Activated naive CD8-positive, alpha-beta T cell (primary cell): ENCODE measurements around the gene RIT2.

Experiments
- H3K27ac Mint-ChIP-seq: one replicate; pipeline ENCODE4 v1.8.0; 2021; ENCODE audit warnings: mixed read lengths
- H3K27me3 Mint-ChIP-seq: one replicate; pipeline ENCODE4 v1.8.0; 2021; ENCODE audit warnings: mixed read lengths
- H3K36me3 Mint-ChIP-seq: one replicate; pipeline ENCODE4 v1.8.0; 2021; ENCODE audit warnings: mixed read lengths
- H3K4me1 Mint-ChIP-seq: one replicate; pipeline ENCODE4 v1.8.0; 2021; ENCODE audit warnings: low read depth, mixed read lengths
- H3K4me3 Mint-ChIP-seq: one replicate; pipeline ENCODE4 v1.8.0; 2021; ENCODE audit warnings: mild to moderate bottlenecking, mixed read lengths
- H3K9me3 Mint-ChIP-seq: one replicate; pipeline ENCODE4 v1.8.0; 2021; ENCODE audit warnings: low read depth, mixed read lengths

The RIT2 gene

DNA sequence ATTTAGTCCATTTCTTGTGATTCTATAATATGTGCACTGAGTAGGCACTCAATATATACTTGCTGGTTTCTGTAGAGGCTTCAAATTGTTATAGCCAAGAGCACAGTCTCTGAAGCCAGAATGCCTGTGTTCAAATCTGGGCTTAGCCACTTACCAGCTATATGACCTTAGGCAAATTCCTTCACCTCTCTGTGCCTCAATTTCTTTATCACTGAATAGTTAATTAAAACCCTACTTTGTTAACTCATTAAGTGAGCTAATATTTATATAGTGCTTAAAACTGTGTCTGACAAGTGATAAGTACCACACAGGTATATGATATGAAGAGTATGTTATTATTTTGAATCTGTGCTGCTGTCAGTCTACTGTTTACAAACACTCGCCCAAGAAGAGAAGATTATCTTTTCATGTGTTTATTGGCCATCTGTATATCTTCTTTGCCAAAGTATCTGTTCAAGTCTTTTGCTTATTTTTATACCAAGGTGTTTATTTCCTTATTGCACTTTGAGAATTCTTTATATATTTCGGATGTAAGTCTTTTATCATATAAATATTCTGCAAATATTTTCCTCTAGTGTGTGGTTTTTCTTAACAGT lies 1.3 kb upstream of the RIT2 start:
- no peaks in the 10 kb centered on the region for H3K36me3 Mint-ChIP-seq
- H3K4me3 Mint-ChIP-seq, result no peak overlapping the region
- peaks cover 4% of the 10 kb centered on the region for H3K9me3 Mint-ChIP-seq
- no peak overlapping the region for H3K27ac Mint-ChIP-seq
- no peaks in the 10 kb centered on the region for H3K4me1 Mint-ChIP-seq
- no peaks in the 10 kb centered on the region for H3K27me3 Mint-ChIP-seq

DNA sequence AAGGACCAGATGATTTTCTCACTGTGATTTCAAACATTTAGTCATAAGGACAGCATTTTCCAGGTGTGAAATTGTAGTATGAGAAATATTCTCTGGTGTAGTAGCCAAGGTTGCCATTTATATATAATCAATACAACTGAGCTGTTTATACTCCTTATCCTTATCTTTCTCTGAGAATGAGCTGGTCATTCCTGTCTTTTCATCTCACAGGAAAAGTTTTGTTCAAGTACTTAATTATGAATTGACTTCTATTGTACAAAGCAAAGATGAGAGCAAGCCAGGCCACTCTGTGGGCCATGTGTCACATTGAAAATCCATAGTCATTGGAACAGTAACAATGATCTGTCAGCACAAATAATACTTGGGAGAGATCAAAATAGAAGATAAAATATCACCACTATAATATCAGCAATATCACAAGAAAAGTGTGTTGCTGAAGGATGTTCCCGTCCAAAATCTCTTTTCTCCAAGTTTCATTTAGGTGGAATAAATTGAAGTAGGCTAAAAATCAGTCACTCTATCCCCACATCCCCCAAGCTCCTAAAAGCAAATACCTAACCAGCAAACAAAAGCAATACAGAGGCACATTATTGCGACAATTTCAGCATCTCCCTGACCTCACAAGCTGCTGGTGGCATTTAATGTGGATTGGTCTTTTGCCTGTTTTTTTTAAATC lies 2.1 kb downstream of the RIT2 start:
- no peak overlapping the region for H3K4me3 Mint-ChIP-seq
- H3K9me3 Mint-ChIP-seq, result peaks cover 5% of the 10 kb centered on the region
- no peaks in the 10 kb centered on the region for H3K4me1 Mint-ChIP-seq
- no peaks in the 10 kb centered on the region for H3K27me3 Mint-ChIP-seq
- H3K27ac Mint-ChIP-seq, result no peak overlapping the region
- no peaks in the 10 kb centered on the region for H3K36me3 Mint-ChIP-seq

DNA sequence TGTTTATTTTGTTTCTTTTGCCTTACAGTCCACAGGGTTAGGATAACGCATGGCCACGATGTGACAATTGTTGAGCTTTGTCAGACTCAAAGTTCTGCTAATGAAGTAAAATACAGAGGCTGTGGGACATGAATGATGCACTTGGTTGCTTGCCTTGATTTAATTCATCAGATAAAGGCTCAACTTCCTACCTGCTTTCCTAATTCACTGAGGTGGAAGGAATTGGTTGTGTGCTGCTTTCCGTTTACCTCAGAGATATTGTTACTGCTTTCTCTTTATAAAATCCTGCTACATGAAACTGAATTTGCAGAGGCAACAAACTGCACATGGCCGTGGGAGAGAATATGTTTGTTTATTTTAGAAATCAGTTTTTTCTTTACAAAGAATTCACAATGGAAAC lies 6.6 kb downstream of the RIT2 start:
- no peaks in the 10 kb centered on the region for H3K36me3 Mint-ChIP-seq
- H3K4me1 Mint-ChIP-seq, result no peaks in the 10 kb centered on the region
- H3K27me3 Mint-ChIP-seq, result no peaks in the 10 kb centered on the region
- no peak overlapping the region for H3K27ac Mint-ChIP-seq
- no peak overlapping the region for H3K4me3 Mint-ChIP-seq
- H3K9me3 Mint-ChIP-seq, result peaks cover 5% of the 10 kb centered on the region

DNA sequence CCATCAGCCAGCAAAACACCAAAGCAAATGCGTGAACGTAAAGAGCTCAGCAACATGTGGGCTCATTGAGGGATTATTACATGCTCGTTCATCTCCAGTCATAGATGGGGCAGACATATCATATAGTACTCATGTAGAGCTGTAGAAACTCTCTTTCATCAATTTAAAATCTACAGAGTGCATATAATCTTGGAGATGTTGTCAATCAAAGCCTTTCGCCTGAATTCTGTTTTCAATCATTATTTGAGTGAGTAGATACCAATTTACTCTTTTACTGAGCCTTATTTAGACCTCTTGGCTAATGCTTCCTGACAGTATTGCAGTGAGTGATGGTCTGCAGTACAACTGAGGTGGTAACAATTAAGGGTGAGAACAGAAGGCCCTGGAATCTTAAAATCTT lies 7.0 kb downstream of the RIT2 start:
- H3K4me1 Mint-ChIP-seq, result no peaks in the 10 kb centered on the region
- H3K27me3 Mint-ChIP-seq, result no peaks in the 10 kb centered on the region
- H3K9me3 Mint-ChIP-seq, result peaks cover 5% of the 10 kb centered on the region
- no peak overlapping the region for H3K27ac Mint-ChIP-seq
- H3K4me3 Mint-ChIP-seq, result no peak overlapping the region
- no peaks in the 10 kb centered on the region for H3K36me3 Mint-ChIP-seq

DNA sequence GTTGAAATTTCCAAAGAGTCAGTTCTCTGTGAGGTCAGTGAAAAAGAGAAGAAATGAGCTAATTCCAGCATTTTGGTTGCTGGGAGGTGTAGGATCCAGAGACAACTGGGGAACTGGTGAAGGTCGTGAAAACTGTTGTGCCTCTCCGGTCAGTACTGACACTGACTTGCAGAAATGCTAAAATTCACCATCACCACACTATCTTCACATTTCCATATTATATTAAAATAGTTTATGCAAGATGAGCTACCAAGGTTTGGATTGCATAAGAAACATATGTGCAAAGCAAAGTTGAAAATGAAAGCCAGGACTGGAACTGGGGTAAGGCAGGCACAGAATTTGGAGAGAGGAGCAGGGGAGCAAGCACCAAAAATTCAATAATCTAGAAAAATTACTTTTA lies 21.8 kb downstream of the RIT2 start:
- Mint-ChIP-seq H3K27me3 (no peaks in the 10 kb centered on the region), H3K9me3 (no peaks in the 10 kb centered on the region), H3K4me3 (no peak overlapping the region), H3K36me3 (no peaks in the 10 kb centered on the region), H3K27ac (no peak overlapping the region), H3K4me1 (no peaks in the 10 kb centered on the region)

DNA sequence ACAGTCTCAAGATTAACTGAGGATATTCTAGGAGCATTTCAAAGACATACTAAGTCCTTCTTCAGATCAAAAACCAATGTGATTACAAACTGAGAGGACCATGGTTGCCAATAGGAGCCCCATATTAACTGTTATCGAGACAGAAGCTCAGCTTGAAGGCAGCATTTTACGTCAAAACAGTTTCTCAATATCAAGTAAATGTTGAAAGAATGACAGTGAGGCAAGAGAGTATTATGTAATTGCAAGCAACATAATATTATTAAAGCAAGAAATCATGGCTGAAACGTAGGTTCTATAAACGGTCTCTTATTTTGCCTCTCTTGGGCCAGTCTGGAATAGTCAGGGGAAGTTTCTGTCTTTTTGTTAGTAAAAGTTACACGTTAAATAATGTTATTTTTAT lies 22.9 kb downstream of the RIT2 start:
- Mint-ChIP-seq H3K27me3 (no peaks in the 10 kb centered on the region), H3K36me3 (no peaks in the 10 kb centered on the region), H3K9me3 (peaks cover 4% of the 10 kb centered on the region), H3K4me1 (no peaks in the 10 kb centered on the region), H3K4me3 (no peak overlapping the region), H3K27ac (no peak overlapping the region)

DNA sequence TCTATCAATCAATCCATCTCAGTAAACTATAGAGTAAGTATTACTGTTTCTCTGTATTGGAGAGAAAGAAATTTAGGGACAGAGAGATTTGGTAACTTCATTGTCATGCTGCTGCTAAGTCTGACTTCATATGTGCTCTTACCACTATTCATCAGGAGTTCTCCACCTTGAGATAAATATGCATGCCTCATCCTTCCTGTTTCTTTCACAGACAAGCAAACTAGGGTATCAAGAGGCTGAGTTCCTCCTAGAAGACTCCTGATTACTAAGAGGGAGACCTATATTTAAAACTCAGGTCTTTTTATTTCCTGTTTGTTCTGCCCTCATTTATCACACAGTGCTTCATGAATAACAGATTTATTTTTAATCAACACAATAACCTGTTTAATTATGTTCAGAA lies 34.1 kb downstream of the RIT2 start:
- H3K27ac Mint-ChIP-seq, result no peak overlapping the region
- H3K36me3 Mint-ChIP-seq, result no peaks in the 10 kb centered on the region
- H3K27me3 Mint-ChIP-seq, result no peaks in the 10 kb centered on the region
- no peaks in the 10 kb centered on the region for H3K9me3 Mint-ChIP-seq
- no peak overlapping the region for H3K4me3 Mint-ChIP-seq
- no peaks in the 10 kb centered on the region for H3K4me1 Mint-ChIP-seq

DNA sequence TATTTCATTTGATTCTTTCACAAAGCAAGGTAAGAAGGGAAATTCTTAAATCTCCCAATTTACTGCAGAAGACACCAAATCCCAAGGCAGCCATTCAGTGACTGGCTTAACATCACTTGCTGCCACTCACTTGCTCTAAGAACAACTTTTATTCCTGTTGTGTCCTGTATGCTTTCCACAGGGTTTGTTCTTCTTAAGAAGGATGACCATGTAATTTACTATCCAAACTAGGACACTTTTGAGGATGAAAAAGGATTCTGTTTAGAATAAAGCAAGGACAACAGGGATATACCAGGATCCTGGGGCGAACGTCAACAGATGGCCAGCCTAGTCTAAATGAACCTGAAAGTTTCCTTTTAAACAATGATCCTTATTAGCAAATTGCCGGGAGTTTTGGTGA lies 34.8 kb downstream of the RIT2 start:
- Mint-ChIP-seq H3K36me3 (no peaks in the 10 kb centered on the region), H3K4me3 (no peak overlapping the region), H3K4me1 (no peaks in the 10 kb centered on the region), H3K27ac (no peak overlapping the region), H3K9me3 (no peaks in the 10 kb centered on the region), H3K27me3 (no peaks in the 10 kb centered on the region)

DNA sequence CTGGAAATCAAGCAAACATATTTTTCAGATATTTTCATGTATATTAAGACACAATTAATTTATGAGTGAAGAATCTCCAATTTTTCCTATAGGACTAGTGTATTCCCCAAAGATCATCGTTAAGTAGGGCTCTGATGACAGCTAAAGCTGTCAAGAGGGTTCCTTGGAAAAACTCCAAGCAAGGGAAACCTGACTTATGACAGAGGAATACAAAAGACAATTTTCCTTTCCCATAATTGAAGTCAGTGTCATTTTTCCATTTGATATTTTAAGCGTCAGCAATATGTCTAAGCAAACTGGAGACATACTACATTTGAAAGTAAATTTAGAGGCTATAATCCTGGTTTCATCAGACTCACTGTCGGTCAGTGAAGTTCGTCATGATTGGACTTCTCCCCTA lies 36.1 kb downstream of the RIT2 start:
- Mint-ChIP-seq H3K27ac (no peak overlapping the region), H3K4me3 (no peak overlapping the region), H3K9me3 (peaks cover 3% of the 10 kb centered on the region), H3K4me1 (no peaks in the 10 kb centered on the region), H3K27me3 (no peaks in the 10 kb centered on the region), H3K36me3 (no peaks in the 10 kb centered on the region)

DNA sequence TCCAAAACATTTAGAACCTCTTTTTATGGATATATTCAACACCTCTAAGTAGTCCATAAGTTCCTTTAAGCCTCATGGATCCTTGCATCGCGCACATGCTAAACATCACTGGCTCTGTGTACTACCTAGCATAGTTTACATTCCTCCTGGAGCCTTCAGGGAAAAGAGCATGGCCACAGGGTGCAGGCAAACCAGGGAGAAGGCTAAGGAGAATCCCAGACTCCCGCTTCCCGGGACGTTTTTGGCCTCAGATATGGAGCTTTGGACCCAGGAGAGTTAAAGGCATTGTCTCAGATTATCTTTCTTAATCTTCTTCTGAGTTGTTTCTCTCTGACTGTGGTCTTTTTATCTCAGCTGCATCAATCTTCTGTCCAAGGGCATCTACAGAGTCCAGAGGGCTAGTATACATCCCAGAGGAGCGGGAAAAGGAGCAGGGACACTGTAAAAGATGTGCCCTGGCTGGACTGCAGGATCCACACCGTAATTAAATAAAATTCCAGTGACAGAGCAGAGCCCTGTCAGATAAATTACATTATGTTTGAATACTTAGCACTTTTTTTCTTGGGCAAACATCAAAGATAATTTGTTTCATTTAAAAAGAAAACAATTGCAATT lies 36.9 kb downstream of the RIT2 start:
- Mint-ChIP-seq H3K4me3 (no peak overlapping the region), H3K27ac (no peak overlapping the region), H3K36me3 (no peaks in the 10 kb centered on the region), H3K27me3 (no peaks in the 10 kb centered on the region), H3K4me1 (no peaks in the 10 kb centered on the region), H3K9me3 (peaks cover 4% of the 10 kb centered on the region)

DNA sequence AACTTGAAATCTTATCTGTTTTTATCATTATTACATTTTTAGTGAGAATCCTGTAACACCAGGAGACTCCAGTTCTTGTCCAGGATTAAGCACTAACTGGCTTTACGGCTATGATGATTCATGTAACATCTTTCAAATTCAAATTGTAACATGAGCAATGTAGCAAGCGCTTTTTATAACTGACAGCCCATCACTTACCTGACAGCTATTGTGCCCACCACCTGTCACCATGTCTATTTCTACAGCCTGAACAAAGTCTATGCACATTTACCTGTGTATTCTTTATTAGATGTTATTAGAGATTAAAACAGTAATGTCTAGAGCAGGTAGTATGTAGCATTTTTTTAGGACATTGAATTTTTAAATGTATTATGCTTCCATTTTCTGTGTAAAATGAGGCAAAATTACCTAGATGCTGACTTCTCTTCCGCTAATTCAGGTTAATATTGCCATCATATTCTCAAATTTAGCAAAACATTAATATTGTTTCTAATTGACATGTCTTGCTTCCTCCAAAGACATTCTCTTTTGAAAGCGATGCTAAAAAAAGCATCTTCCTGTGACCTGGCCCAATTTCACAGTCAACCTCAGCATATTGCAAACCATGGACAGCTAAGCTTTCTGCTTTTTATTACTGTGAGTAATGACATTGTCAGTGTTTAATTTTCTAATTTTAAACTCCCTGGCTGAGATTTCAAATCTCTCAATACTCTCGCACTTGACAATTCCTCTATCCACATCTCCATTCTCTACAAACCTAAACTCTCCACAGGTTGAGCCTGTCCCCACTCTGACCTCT lies 37.8 kb downstream of the RIT2 start:
- H3K4me3 Mint-ChIP-seq, result no peak overlapping the region
- H3K4me1 Mint-ChIP-seq, result no peaks in the 10 kb centered on the region
- H3K27me3 Mint-ChIP-seq, result no peaks in the 10 kb centered on the region
- H3K36me3 Mint-ChIP-seq, result no peaks in the 10 kb centered on the region
- H3K27ac Mint-ChIP-seq, result no peak overlapping the region
- peaks cover 4% of the 10 kb centered on the region for H3K9me3 Mint-ChIP-seq

DNA sequence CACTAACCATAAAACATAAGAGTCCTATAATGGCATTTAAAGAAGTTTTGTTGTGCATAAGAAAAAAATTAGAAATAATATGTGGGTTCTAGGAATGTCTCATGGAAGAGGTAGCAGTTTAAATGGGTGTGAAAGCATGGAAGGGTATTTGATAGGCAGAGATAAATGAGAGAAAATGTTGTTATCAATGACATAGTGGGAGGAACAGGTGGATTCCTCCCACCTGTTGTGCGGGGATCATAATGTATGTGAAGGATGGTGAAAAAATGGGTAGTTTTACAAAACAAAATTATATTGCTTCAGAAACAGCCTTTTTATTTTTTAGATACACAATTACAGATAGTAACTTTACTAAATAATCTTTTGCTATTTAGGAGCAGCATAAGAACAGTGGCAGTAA lies 41.7 kb downstream of the RIT2 start:
- H3K9me3 Mint-ChIP-seq, result peaks cover 4% of the 10 kb centered on the region
- H3K27me3 Mint-ChIP-seq, result no peaks in the 10 kb centered on the region
- H3K4me3 Mint-ChIP-seq, result no peak overlapping the region
- H3K36me3 Mint-ChIP-seq, result no peaks in the 10 kb centered on the region
- H3K27ac Mint-ChIP-seq, result no peak overlapping the region
- no peaks in the 10 kb centered on the region for H3K4me1 Mint-ChIP-seq

DNA sequence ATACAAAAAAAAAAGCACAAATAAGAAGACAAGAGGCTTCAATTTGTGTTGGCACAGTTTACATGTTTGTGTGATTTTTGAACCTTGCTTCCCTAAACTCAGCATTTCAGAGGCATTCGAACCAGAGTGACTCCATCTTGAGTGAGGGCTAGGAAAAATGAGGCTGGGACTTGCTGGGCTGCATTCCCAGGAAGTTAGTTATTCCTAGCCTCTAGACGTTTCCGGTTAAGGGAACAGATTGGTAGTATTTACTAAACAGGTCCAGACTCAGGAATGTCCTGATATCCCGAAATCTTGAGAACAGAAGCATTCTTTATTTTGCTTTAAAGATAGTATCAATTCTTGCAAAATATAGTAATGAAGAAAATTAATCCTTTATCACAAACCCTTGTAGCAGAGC lies 46.7 kb downstream of the RIT2 start:
- no peaks in the 10 kb centered on the region for H3K4me1 Mint-ChIP-seq
- no peak overlapping the region for H3K27ac Mint-ChIP-seq
- H3K4me3 Mint-ChIP-seq, result no peak overlapping the region
- no peaks in the 10 kb centered on the region for H3K36me3 Mint-ChIP-seq
- H3K9me3 Mint-ChIP-seq, result peaks cover 13% of the 10 kb centered on the region
- no peaks in the 10 kb centered on the region for H3K27me3 Mint-ChIP-seq

DNA sequence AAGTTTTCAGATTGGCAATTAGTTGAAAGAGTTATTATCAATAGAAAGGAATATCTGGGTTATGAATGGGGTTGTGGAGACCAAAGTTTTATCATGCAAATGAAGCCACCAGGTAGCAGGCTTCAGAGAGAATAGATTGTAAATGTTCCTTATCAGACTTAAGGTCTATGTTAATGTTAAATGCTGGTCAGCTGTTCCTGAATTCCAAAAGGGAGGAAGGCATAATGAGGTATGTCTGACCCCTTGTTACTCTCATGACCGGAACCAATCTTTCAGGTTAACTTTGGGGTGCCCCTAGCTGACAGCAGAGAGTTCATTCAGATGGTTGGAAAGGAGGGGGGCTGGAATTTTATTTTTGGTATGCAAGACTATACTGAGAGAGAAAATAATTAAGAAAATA lies 47.9 kb downstream of the RIT2 start:
- Mint-ChIP-seq H3K27me3 (no peaks in the 10 kb centered on the region), H3K36me3 (no peaks in the 10 kb centered on the region), H3K27ac (no peak overlapping the region), H3K4me3 (no peak overlapping the region), H3K9me3 (peaks cover 13% of the 10 kb centered on the region), H3K4me1 (no peaks in the 10 kb centered on the region)

DNA sequence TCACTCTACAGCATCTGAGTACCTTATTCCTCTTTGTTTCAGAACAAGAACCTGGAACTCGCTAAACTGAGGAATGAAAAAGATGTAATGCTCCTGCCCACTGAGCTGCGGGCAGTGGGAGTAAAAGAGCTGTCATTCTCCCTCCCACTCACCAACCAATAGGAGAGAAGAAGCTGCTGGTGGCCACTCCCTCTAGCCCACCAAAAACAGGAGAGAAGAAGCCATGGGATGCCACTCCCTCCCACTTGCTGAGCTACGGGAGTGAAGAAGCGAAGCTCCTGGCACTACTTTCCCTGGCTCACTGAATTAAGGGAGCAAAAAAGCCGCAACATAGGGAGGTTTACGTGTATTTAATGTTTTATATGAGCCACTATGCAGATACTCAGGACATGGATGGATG lies 53.7 kb downstream of the RIT2 start:
- Mint-ChIP-seq H3K4me1 (no peaks in the 10 kb centered on the region), H3K4me3 (no peak overlapping the region), H3K9me3 (peaks cover 5% of the 10 kb centered on the region), H3K27ac (no peak overlapping the region), H3K27me3 (no peaks in the 10 kb centered on the region), H3K36me3 (no peaks in the 10 kb centered on the region)
